ENCODE data around the gene SMG6. TPM values are rescaled to one million over a fixed set of nuclear protein-coding genes. Genes with fewer than 3 reads are reported as not detected.

Gene SMG6
- total RNA-seq, 2 donors from 2014 or later = 12.5 to 22.1 TPM

DNA sequence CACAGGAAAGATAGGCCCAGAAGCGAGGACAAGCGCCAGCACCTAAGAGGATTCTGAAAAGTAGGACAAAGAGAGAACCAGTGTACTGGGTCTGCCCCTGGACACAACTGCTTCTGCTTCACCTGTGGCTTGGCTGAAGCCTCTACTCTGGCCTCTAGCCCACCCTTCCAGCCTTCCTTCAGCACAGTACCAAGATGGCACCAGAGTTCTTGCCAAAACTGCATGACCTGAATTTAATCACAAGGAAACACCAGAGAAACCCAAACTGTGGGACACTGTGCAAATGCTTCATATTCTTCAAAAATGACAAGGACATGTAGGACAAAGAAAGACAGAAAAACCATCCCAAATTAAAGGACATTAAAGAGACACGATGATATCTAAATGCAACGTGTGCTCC, 116.6 kb downstream of the SMG6 start:
- H3K9me3 ChIP-seq = no peaks in the 10 kb centered on the region

DNA sequence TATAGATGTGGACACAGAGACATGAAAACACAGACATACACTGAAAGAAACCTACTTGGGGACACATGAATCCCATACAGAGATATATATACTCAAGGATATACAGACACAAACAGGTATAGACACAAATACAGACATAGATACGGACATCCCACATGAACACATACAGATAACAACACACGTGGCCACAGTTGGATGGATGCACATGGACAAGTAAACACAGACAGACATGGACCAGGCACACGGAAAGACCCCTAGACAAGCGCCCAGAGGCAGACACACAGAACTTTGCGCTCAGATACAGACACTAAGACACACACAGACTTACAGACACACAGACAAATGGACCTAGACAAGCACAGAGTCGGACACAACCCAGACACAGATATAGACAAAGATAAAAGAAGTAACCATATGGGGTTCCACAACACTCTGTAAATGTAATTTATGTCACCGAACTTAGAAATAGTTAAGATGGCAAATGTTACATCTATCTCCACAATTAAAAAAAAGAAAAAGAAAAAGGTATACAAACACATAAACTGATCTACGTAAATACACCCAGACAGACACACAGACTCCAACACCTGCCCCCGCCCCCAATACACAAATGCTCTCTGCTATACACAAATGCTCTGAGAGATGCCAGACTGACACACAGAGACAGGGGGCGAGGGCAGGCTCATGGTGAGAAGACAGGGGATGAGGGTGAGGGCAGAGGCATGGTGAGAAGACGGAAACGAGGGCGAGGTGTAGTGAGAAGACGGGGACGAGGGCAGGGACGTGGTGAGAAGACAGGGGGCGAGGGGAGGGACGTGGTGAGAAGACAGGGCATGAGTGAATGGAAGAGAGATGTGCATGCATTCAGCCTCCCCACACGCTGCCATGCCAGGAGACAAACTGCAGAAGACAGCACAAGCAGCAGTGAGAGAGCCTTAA, 118.3 kb downstream of the SMG6 start:
- H3K27ac ChIP-seq = no peak overlapping the region
- H3K9me3 ChIP-seq = no peaks in the 10 kb centered on the region
- 87% methylated on average over 19 of the region's 19 CpGs for WGBS, 2 donors
- H3K4me3 ChIP-seq = no peak overlapping the region
- H3K27me3 ChIP-seq = no peaks in the 10 kb centered on the region
- no peak for DNase-seq
- intact Hi-C loops (cut with DNase I) = no loop called here
- ATAC-seq = no peak
- TF ChIP-seq, protein P1, sequence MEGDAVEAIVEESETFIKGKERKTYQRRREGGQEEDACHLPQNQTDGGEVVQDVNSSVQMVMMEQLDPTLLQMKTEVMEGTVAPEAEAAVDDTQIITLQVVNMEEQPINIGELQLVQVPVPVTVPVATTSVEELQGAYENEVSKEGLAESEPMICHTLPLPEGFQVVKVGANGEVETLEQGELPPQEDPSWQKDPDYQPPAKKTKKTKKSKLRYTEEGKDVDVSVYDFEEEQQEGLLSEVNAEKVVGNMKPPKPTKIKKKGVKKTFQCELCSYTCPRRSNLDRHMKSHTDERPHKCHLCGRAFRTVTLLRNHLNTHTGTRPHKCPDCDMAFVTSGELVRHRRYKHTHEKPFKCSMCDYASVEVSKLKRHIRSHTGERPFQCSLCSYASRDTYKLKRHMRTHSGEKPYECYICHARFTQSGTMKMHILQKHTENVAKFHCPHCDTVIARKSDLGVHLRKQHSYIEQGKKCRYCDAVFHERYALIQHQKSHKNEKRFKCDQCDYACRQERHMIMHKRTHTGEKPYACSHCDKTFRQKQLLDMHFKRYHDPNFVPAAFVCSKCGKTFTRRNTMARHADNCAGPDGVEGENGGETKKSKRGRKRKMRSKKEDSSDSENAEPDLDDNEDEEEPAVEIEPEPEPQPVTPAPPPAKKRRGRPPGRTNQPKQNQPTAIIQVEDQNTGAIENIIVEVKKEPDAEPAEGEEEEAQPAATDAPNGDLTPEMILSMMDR (IDR thresholded peaks at IDR 0.05) = no peak
- no peak for TF ChIP-seq POLR2A (IDR thresholded peaks at IDR 0.05)
- H3K4me1 ChIP-seq = peaks cover 7% of the 10 kb centered on the region
- peaks cover 0 to 2% of the 10 kb centered on the region in 2 donors for H3K36me3 ChIP-seq (replicated peaks in 1 of 2; ENCODE audit: insufficient read depth in 1 of 2, low read depth in 2 of 2)

More for the DNA sequence above, 116.6 kb downstream of the SMG6 start:
- DNase-seq (no peak), ATAC-seq (no peak)
- intact Hi-C loops (cut with DNase I) = no loop called here
- H3K27ac ChIP-seq = no peak overlapping the region
- no peaks in the 10 kb centered on the region for H3K36me3 ChIP-seq (replicated peaks in 1 of 2; ENCODE audit: insufficient read depth in 1 of 2, low read depth in 2 of 2)
- no peak overlapping the region for H3K4me3 ChIP-seq
- TF ChIP-seq POLR2A (IDR thresholded peaks at IDR 0.05) = no peak
- TF ChIP-seq, protein P1 (IDR thresholded peaks at IDR 0.05) = no peak
- H3K4me1 ChIP-seq = no peaks in the 10 kb centered on the region
- WGBS, 2 donors = 88 to 90% methylated on average over 4 of the region's 4 CpGs
- no peaks in the 10 kb centered on the region for H3K27me3 ChIP-seq

DNA sequence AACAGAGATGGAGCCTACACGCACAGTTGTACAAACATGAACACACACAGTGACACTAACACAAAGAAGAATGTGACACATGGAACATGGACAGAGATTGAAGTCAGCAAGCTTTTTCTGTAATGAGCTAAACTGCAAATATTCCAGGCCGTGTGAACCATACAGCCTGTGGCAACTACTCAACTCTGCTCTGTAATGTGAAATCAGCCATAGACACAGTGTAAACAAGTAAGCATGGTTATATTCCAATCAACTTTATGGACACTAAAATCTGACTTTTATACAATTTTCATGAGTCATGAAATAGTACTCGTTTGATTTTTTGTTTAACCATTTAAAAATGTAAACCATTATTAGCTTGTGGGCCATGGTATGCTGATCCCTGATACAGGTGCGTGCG, 120.2 kb downstream of the SMG6 start:
- TF ChIP-seq POLR2A (IDR thresholded peaks at IDR 0.05) = no peak
- TF ChIP-seq, protein P1 (IDR thresholded peaks at IDR 0.05) = no peak
- peaks cover 22% of the 10 kb centered on the region for H3K4me1 ChIP-seq
- H3K9me3 ChIP-seq = no peaks in the 10 kb centered on the region
- H3K36me3 ChIP-seq (replicated peaks in 1 of 2; ENCODE audit: insufficient read depth in 1 of 2, low read depth in 2 of 2) = peaks cover 0 to 2% of the 10 kb centered on the region in 2 donors
- no peak overlapping the region for H3K4me3 ChIP-seq
- H3K27me3 ChIP-seq = no peaks in the 10 kb centered on the region
- WGBS, 2 donors = 68 to 69% methylated on average over 5 of the region's 5 CpGs
- DNase-seq (peak in 1 of 4 donors; percentile 37), ATAC-seq (peak; percentile 49)
- intact Hi-C loops (cut with DNase I) = no loop called here
- H3K27ac ChIP-seq = no peak overlapping the region

DNA sequence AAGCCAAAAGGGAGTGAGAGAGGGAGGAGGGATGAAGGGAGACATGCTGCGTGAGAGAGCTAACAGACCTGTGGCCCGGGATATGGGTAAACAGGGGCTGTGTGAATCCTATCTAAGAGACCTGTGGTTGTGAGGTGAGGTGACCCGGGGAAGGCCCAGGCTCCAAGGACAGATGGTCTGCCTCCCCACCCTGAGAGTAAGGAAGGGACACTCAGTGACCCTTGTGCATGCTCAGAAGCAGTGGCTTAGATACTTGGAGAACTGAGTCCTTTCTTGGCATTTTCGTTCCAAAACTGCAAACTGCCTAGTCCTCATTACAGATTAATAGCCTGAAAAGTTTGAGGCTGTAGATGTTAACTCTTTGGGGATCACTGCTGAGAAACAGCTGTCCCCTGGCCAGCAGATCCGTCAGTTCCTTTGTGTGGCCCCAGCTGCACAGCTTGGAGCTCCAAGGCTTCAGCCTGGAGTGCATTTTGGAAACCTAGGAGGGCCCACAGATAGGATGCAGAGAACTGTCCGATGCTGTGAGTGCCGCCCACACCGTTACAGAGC, 121.6 kb downstream of the SMG6 start:
- H3K27me3 ChIP-seq = no peaks in the 10 kb centered on the region
- H3K4me1 ChIP-seq = peaks cover 22% of the 10 kb centered on the region
- H3K27ac ChIP-seq = peak overlapping the region in 2 of 4 donors; percentile 10 to 14
- TF ChIP-seq, protein P1 (IDR thresholded peaks at IDR 0.05) = no peak
- TF ChIP-seq POLR2A (IDR thresholded peaks at IDR 0.05) = no peak
- DNase-seq (no peak), ATAC-seq (no peak)
- no peaks in the 10 kb centered on the region for H3K9me3 ChIP-seq
- 67 to 79% methylated on average over 7 to 8 of the region's 8 CpGs for WGBS, 2 donors
- peaks cover 0 to 2% of the 10 kb centered on the region in 2 donors for H3K36me3 ChIP-seq (replicated peaks in 1 of 2; ENCODE audit: insufficient read depth in 1 of 2, low read depth in 2 of 2)
- intact Hi-C loops (cut with DNase I) = no loop called here
- no peak overlapping the region for H3K4me3 ChIP-seq
